ENCODE measurements around the gene RIGI.
A peak's percentile ranks its signal among the peaks of the same experiment; 100 is the strongest.
"Not testable (repeated sequence)": the region's sequence is repeated elsewhere in the genome, so short reads cannot be mapped to it uniquely, and the experiment has no call there.

The RIGI gene

DNA sequence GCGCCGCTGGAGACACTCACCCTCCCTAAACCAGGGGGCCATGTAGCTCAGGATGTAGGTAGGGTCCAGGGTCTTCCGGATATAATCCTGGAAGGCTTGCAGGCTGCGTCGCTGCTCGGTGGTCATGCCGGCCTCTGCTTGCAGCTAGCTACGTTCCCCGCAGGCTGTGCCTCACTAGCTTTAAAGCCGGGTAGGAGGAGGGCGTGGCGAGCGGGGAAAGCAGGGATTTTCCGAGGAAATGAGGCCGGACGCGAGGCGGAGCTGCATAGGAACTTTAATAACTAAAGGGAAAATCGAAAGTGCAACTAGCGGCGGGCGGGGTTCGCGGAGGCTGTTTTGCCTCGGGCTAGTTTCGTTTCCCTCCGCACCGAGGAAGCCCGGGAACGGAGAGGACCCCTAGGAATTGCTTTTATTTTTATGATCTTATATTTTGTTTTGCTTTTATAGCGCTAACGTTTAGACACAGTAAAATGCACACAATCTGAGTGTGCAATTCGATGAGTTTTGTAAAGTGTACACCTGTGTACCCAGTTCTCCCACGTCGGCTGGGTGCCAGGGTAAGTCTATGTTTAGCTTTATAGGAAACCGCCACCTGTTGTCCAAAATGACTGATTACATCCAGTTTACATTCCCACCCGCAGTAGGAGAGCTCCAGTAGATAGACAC is at the start of gene RIGI:
Gene RIGI, minus strand, starts transcription at position 156 of the 666 bp plus-strand sequence. Its CDS starts 30 bp downstream, at position 126.
- peak; percentile 90 for DNase-seq

DNA sequence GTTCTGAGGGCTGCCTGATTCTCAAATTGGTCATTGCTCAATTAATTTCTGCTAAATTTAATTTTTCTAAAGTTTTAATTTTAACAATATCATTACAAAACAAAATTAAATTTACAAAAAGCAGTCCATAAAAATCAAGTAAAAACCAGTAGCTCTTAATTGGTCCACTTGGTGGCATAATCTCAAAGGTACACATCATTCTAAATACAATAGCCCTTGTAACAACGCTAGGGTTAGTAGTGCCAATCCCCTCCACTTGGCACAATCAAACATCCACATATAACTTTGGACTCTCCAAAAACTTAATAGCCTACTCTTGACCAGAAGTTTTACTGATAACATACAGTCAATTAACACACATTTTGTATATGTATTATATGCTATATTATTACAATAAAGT is 48.9 kb upstream of the RIGI start:
- DNase-seq: no peak

DNA sequence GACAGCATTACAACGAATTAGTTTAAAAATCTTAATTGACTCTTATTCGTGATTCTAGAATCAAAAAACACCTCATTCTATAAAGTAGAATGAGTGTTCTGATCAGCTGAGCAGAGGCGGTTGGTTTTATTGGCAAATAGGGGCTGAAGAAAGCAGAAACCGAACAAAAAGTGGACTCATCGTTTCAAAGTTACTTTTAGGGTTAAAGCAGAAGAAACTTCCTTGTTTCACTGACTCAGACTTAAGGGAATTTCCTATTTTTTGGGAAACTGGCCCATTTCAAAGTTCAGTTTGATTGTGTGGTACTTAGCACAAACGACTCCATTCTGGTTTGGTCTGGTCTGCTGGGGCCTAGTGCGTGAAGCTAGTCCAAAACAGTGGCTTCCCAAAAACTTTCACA is 47.8 kb upstream of the RIGI start:
- no peak for DNase-seq

DNA sequence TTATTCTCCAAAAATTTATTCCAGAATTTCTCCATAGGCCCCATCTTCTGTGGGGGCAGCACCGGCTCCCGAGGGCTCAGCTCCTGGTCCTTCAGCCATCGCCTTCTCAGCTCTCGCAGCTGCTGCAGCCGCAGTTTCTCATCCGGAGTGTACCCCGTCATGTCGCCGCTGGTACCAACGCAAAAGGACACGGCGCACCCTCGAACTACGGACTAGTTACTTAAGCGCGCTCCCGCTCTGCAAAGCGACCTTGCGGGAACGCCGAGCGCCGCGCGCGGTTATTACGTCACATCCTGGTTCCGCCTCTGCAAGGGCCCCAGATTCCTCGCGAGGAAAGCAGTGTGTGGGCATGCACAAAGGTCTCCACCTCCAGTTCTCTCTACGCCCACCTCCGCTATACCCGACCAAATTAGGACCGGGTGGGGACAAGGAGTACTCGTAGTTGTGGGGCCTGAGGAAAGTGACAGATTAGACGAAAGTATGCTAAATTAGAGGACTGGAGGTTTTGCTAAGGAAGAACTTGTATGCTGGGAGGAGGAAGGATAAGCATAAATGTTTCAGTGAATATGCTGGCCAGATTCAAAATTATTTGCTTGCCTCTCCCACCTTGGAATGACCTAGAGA is 47.0 kb upstream of the RIGI start, which contains the start of gene NDUFB6:
Gene NDUFB6, minus strand, starts transcription at position 260 of the 624 bp plus-strand sequence. Its CDS starts 99 bp downstream, at position 161.
- peak; percentile 93 for DNase-seq

DNA sequence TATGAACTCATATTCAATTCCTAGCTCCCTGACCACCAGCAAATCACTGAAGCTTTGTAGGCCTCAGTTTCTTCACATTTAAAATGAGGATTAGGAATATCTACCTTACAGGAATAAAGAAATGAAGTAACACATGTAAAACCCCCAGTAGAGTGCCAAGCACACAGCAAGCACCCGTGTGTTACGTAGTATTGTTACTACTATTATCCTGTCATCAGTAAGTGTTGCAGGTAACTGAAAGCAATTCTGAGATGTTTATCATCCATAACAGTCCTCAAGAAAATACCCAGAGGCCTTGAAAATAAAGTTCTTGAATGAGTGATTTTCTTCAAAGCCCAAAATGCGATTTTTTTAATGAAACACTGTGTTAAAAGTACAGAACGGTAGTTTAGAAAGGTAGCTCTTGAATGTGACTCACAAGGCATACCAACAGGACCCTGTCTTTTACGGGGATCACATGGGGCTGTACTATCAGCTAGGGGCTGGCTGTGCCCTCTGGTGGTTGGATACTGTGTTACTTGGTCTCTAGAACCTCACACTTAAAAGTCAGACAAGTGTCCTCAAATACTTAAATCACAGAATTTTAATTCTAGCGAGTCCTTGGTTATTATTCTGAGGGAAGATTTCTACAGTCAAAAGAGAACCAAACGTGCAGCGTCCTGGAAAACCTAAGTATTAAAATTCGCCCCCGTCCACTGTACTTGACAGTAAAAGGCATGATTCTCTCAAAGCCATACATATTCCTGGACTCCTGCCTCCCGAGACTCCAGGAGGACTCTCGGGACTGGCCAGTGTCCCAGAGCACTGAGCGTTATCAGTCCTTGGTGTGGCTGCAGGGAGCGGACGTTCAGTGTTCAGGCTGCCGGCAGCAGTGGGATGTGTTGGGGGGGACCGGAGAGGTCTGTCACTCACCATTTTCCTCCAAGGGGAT is 46.2 kb upstream of the RIGI start:
- peak; percentile 73 for DNase-seq

DNA sequence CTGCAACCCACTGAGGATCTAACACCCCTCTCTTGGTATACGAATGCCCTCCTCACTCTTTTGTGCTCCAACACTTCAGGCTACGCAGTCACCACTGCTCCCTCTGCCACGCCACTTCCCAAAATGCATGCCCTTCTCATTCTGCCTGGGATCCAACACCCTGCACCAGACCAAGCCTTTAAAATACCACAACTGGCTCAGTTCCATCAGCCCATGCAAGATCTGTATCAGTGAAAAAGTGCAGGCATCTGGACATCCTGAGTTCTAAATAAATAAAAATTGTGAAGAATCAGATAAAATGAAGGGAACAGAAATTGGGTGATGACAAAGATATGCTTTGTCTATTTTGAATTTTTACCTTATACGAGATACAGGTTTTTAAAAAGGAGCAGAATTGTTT is 44.3 kb upstream of the RIGI start:
- no peak for DNase-seq

DNA sequence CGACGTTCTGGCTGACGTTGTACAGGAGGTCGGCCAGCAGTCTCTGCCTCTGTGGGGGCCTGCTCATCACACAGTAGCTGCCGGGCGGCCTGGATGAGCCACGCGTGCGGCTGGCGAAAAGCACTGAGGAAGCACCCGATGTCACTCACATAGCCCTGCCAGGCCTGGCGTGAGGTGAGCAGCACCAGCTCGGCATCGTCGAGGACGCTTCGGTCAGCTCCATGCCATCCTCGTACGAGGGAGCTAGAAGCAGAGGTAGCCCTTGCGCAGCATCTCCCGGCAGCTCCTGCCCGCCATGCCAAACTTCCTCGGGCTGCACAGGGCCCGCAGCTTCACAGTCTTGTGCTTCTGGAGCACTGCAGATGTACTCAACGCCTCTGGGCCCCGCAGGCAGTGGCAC is 40.8 kb upstream of the RIGI start:
- DNase-seq: no peak

DNA sequence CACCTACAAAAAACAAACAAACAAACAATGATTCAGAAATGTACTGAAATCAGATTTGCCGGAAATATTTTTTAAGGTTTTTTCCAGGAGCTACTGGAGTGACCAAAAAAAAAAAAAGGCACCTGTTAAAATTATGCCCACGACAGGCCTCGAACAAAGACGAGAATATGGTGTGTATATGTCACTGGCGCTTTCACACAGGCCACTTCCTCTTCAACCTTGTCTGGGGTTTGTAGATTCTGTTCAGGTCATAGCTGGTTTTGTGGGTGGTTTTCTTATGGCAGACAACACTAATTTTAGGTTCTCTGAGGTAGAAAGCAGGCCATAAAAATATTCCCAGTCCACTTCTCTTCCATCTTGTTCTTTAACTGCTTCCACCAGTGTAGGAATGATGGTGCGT is 40.0 kb upstream of the RIGI start:
- no peak for DNase-seq

DNA sequence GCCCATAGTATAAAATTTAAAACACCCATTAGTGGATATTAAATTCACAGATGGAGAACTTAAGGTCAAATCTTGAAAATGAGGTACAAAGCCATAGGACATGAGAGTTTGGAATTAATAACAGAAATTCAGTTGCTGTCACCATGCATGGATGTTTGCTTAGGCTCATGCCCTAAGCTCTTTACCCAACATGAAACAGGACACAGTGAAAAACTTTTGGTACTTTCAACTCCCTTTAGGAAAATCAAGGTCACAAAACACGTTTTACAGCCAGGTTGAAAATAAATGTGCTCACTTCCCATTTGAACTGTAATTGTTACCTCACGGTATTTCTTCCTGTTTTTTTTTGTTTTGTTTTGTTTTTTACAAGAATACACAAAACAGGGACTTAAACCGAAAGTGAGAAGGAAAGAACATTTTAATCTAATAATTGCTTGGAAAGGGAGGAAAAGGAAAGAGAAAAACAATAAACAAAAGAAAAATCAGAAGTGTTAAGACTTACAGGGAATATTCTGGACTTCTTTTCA is 32.5 kb upstream of the RIGI start:
- DNase-seq: no peak

DNA sequence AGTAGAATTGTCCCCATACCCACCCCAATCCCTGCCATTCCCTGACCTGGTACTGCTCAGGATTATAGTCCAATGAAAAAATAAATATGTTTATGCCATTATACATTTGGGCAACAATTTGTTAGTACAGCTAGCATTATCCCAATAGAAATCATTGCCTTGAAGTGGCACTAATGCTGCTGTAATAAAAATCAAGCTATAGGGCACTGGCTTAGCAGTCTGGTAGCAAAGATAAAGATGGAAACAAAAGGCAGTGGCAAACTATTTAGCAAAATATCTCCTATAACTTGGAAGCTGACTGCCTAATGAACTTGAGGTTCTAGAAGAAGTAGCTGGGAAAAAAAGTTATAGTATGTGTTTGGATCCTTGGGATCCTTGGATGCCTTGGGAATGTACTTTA is 28.6 kb upstream of the RIGI start:
- DNase-seq: no peak

DNA sequence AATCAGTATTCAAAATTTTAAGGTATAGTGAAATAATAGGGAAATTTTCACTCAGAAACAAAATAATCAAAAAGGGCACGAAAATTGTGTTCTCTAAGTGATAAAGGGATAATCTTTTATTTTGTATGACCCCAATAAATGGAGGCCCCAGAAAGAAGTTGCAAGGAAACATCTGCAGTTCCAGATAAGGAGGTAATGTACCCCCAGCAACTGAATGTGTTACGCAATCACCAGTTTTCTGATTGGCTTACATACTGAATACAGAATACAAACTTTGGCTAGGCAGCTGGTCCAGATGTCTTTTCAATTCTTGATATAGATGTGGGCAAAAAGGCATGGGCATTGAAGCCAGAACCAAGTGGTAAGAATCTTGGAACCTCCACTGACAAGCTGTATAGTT is 28.1 kb upstream of the RIGI start:
- no peak for DNase-seq

DNA sequence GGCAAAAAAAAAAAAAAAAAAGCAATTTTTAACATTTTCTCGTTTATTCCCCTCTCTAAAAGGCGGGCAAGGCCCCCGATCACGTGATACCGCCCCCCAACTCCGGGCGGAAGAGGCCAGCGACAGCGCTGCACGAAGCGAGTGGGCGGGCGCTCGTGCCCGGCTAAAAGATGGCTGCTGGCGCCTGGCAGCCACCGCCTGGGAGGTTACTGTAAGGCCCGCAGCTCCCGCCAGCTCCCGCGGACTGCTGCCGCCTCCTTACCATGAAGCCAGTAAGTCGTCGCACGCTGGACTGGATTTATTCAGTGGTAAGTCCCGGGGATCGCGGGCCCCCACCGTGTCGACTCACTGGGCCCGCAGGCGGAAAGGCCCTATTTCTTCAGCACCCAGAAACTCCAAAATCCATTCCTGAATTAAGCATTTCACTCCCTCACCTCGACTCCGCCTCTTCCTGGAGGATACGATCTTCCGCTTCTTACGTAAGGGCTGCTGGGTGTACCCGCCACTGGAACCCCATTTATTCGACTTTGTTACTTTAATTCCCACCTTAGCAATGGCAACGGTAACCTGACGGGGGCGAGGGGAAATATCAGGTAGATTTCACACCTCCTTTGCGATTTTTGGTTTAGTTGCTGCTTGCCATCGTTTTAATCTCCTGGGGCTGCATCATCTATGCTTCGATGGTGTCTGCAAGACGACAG is 26.3 kb upstream of the RIGI start, which contains the start of the genes SMIM27 and TOPORS:
Gene SMIM27, plus strand, starts transcription at position 156 of the 701 bp plus-strand sequence. Its CDS starts 108 bp downstream, at position 264.
Gene TOPORS, minus strand, starts transcription at position 415 of the 701 bp plus-strand sequence. Its CDS starts 150 bp downstream, at position 265.
- peak; percentile 90 for DNase-seq

DNA sequence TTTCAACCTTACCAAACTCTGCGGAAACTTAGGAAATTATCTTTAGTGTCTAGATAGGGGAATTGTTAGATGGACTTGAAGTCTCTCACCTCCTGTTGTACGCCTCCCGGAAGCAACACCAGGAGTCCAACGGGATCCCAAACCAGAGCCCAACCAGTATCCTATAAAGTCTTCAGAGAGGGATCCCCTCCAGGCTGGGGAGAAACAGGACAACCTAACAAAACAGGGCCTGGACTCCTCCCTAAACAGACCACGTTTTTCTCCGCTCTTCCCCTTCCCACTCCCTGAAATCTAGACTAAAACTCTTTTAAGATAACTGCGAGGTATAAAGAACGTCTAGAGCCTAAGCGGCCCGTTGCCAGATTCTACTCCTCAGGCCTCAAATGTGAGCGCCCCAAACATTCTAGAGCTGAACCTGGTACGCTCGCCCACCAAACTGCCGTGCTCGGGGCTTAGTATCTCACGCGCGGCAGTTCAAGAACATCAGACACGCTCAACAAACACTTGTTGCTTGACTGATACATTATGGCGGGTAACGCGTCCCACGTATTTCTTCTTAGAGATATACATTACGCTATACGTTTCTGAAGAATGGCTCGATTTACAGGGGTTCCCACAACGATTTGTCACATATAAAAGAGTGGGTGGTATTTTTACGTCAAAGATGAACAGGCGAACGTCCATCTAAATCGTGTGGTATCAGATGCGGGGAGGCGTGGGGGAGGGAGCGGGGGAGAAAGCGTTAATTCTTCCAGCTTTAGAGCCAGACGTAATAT is 25.5 kb upstream of the RIGI start:
- peak; percentile 61 for DNase-seq

DNA sequence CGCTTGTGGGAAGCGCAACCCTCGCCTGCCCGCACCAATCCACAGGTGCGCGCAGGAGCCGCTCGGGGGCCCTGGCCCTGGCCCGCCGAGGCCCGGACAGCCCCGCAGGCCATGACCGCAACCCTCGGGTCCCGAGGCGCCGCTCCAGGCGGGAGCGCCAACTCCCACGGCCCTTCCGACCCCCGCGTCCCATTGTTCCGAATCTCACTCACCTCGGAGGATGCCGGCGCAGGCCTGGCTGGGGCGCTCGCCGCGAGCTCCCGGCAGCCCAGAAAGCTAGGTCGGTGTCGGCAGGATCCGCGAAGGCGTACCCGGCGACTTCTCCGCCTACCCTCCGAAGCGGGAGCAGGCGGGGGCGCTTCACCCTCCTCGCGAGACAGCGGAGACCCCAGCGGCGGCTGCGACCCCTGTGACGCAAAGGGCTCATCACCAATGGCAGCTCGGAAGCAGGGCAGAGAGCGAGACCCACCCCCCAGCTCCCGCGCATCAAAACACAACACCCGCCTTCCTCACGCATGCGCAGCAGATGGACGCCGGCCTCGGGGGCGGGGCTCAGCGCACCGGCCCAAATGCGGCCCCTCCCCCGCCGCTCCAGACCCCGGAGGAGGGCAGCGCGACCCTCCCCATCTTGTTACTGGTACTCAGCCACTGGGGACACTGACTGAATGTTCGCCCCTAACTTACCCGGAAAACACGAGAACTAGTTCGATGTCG is 24.7 kb upstream of the RIGI start:
- peak; percentile 93 for DNase-seq

DNA sequence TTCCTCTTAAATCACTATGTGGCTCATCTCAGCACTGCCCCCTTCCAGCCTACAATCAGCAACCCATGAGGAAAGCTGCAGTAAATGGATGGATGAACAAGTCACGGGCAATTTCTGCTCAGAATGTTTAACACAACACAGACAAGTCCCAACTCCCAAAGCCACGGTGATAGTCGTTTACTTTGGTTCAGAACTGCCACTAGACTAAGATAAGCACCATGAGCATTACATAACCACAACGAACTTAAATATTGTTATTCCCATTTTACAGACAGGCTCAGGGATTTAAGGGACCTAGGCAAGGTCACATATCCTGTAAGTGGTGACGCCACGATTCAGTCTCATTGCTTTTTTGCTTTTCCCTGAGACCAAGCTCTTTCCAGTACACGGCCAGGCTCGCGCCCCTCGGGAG is 24.2 kb upstream of the RIGI start:
- DNase-seq: no peak

DNA sequence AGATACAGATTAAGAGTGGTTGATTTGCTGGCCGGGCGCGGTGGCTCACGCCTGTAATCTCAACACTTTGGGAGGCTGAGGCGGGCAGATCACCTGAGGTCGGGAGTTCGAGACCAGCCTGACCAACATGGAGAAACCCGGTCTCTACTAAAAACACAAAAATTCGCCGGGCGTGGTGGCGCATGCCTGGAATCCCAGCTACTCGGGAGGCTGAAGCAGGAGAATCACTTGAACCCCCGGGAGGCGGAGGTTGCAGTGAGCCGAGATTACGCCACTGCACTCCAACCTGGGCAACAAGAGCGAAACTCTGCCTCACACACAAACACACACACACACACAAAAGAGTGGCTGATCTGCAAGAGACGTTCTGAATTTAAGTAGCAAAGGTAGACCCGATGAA is 22.2 kb upstream of the RIGI start:
- not testable (repeated sequence) for DNase-seq

DNA sequence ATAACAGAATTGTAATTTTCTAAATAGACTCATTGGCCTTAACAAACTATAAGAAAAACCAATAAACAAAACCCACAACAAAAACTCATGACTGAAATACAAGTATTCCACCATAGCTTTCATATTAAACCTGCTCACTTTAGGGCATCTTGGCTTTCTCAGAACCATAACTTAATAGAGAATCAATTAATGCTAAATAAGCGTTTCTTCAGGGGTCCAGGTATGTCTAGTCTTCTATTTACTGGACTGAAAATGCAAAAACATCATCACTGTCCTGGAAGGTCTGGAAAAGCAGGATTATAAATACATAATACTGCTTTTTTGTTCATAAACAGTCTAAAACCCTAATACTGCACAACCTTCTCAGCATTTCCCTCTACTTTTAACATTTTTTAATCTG is 19.9 kb upstream of the RIGI start:
- no peak for DNase-seq

DNA sequence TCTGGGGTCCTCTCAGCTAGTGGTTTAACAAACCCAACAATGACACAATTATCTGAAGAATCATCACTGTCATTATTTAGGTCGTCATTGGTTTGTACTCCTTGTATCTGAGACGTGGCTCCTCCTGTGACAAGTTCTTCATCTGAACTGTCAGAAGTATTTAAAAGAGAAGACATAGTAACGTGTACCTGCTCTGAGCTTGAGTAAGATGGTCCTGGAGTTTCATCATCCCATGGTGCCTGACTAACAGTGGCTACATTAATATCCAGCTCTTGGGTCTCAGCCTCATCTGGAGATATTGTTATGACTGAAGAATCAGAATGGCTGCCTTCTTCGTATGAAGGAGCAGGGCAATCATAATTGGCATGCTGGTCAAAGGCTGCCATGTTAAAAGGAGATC is 17.1 kb upstream of the RIGI start:
- no peak for DNase-seq

DNA sequence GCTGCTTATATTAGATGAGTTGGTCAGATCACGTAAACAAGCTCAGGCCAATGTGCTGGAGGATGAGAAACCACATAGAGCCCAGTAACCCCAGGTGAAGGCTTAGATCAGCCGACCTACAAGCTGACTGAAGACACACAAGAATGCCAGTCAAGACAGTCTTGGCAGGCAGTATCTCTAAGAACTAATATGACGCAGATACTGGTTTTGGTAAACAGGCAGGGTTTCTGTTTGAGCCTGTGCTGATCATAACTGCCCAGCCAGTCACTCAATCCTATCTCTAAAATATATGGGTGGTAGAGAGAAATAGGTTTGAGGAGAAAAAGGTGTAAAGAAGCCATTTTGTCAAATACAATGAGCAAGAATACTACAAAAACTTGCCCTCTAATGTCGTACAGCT is 7.8 kb upstream of the RIGI start:
- DNase-seq: no peak

DNA sequence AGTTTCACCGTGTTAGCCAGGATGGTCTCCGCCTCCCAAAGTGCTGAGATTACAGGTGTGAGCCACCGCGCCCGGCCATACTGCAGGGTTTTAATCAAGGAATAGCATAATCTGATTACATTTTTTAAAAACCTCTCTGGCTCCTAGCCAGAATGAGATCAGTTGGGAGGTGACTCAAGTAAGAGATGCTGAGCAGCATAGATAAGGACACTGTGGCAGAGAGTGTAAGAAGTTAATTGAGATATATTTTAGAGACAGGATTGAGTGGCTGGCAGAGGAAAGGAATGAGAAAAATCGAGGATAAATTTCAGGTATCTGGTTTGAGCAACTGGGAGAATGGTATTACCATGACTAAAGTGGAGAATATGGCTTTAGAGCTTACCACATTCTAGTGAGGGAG is 7.3 kb upstream of the RIGI start:
- DNase-seq: no peak

DNA sequence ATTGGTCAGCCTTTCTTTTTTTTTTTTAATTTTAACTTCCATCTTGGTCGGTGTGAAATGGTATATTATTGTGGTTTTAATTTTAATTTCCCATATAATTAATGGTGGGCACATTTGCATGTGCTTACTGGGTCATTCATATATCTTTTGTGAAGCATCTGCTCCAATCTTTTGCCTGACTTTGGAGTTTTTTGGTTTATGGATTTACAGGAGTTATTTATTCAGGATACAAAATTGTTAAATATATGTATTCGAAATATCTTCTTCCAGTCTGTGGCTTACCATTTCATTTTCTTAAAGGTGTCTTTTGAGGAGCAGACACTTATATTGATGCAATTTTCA is 682 bp upstream of the RIGI start:
- DNase-seq: no peak
